GM12873 (cell line): ENCODE data around the gene TTLL9.

Experiments used
- TF ChIP-seq, protein P1 (sequence below): IDR thresholded peaks from 2 replicates; pipeline ENCODE4 v1.5.1; 2012; ENCODE audit warnings: low read depth, mild to moderate bottlenecking, moderate library complexity, low read length, control low read depth; ENCODE audit not compliant: insufficient read depth; ENCODE audit errors: missing control alignments

Gene TTLL9

DNA sequence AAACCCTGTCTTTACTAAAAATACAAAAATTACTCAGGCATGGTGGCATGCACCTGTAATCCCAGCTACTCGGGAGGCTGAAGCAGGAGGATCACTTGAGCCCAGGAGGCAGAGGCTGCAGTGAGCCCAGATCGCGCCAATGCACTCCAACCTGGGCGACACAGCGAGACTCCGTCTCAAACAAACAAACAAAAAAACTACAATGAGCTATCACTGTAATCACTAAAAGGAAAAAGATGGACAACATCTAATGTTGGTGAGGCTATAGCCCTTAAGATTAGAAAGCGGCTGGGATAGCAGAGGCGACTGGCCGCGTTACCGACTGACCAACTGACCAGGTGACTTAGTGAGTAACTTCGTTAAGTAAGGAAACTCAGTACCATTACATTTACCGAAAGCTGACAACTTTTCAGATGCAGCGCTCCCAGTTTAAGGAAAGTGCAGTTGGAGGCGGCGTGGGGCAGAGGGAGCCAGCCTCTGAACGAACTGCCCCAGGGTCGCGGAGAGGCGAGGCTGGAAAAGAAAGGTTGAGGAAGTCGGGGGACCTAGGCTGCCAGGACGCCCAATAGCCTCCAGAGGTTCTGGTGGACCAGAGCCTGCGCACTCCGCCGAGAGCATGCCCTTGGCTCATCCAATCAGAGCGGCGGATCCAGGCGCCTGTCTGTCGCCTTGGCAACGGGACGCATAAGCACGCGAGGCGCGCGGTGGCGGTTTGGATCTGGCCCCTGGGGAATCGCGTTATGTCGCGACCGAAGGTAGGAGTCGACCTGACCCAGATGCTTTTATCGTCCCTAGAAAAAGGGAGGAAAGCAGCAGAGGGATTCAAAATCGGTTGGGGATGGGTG lies 8.9 kb downstream of the TTLL9 start:
- TF ChIP-seq, protein P1, sequence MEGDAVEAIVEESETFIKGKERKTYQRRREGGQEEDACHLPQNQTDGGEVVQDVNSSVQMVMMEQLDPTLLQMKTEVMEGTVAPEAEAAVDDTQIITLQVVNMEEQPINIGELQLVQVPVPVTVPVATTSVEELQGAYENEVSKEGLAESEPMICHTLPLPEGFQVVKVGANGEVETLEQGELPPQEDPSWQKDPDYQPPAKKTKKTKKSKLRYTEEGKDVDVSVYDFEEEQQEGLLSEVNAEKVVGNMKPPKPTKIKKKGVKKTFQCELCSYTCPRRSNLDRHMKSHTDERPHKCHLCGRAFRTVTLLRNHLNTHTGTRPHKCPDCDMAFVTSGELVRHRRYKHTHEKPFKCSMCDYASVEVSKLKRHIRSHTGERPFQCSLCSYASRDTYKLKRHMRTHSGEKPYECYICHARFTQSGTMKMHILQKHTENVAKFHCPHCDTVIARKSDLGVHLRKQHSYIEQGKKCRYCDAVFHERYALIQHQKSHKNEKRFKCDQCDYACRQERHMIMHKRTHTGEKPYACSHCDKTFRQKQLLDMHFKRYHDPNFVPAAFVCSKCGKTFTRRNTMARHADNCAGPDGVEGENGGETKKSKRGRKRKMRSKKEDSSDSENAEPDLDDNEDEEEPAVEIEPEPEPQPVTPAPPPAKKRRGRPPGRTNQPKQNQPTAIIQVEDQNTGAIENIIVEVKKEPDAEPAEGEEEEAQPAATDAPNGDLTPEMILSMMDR = no peak

DNA sequence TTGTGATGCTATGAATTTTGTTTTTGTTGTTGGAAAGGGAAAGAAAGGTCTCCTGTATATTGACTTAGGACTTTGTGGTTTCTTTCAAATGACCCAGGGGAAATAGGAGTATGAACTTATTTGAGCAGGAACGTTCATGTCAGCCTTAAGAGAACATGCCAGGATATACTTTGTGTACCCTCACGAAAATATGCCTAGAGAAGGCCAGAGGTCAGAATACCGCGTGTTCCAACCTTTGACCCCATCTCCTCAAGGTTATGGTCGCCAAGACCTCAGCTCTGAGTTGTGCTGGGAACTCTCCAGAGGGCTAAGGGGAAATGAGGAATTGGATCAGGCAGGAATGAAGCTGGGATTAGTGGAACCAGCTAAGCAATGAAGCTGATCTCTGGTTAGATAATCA lies 11.5 kb downstream of the TTLL9 start:
- TF ChIP-seq, protein P1 = no peak

DNA sequence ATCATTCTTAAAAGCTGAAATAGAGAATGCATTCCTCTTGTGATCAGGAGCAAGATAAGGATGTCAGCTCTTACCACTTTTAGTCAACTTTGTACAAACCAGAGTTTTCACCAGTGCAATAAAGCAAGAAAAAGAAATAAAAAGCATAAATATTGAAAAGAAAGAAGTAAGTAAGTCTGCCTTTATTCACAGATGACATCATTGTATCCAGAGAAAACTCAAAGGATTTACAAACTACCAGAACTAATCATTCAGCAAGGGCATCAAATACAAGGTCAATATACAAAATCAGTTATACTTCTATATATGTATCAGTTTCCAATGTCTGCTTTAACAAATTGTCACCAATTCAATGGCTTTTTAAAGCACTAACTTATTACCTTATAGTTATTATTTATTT lies 13.4 kb downstream of the TTLL9 start:
- TF ChIP-seq, protein P1 = no peak

DNA sequence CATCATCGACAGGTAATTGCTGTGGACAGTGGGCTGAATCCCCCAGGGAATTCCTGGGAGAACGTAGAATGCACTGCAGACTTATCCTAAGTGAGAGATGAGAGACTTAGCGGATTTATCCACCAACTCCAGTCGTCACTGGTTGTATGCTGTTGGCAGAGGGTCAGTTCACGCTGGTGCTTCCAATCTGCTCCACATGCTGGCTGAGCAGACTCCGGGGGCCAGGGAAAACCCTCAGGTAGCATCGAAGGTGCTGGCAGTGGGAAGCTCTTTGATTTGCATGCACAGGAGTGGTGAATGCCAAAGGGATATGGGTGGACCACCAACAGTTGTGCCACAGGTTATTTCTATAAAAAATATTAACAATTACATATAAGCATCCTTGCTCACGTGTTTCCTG lies 20.2 kb downstream of the TTLL9 start:
- TF ChIP-seq, protein P1 = no peak

DNA sequence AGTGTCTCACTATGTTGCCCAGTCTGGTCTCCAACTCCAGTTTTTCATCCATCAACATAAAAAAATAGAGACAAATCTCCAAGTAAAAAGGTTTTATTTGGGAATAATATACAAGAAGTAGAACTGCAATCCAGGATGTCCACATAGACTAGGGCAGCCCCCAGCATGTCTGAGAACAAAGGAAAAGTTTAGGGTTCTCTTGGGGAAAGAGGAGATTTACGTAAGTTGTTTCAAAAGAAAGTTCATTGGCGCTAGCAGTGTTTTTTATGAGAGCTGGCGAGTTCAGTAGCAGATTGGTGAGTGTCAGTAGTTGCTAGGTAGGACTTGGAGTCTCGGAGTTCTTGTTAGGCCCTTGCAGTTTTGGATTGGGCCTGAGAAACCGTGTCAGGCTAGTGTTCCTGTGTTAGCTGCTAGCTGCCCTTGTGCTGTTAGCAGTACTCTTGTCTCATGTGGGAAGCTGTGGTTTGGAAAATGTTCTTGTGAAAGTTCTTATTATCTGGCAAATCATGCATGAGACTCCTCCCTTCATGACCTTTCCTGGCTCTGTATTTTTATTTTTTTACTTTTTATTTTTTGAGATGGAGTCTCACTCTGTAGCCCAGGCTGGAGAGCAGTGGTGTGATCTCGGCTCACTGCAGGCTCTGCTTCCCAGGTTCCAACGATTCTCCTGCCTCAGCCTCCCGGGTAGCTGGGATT lies 24.7 kb downstream of the TTLL9 start:
- TF ChIP-seq, protein P1 = no peak

DNA sequence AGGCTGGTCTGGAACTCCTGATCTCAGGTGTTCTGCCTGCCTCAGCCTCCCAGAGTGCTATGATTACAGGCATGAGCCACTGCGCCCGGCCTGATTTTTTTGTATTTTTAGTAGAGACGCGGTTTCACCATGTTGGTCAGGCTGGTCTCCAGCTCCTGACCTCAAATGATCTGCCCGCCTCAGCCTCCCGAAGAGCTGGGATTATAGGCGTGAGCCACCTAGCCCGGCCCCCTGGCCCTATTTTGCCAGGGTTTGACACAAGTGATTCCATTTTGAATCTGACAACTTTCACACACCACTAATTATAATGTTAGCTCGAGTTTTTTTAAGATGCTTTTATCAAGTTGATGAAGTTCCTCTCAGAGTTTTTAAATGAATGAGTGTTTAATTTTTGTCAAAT lies 25.6 kb downstream of the TTLL9 start:
- TF ChIP-seq, protein P1 = no peak

DNA sequence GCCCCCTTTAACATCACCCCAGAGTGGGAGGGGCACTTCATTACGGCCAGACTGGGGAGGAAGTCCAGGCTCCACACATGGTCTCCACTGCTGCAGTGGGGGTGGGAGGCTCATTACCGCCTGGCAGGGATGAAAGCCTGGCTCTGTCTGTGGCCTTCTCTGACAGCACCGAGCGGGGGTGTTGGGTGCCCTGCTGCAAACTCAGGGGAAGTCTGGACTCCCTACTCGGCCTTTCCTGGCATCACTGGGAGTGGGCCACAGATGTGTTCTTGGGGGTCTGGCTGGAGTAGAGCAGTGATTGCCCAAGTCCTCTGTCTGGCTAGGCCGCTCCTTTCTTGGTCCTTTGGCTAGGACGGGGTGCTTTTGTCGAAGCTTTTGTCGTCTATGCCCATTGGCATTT lies 27.1 kb downstream of the TTLL9 start:
- TF ChIP-seq, protein P1 = no peak
